Activated T-cell treated with anti-CD3 and anti-CD28 coated beads for 48 hours (primary cell): ENCODE measurements around the gene STXBP6.
"Not testable (repeated sequence)": the region's sequence is repeated elsewhere in the genome, so short reads cannot be mapped to it uniquely, and the experiment has no call there.

Experiments used
- DNase-seq: peaks from one replicate; pipeline ENCODE4 v3.0.0-alpha.2; 2020; ENCODE audit warnings: low read depth

Gene STXBP6

GRCh38 chr14:24984846-24985589 is 64.9 kb downstream of the STXBP6 start:
- no peak for DNase-seq

- no peak for DNase-seq
Observed at GRCh38 chr14:24982472-24983155, 67.3 kb downstream of the STXBP6 start.

GRCh38 chr14:24979725-24980239 is 70.2 kb downstream of the STXBP6 start:
- DNase-seq = no peak

- no peak for DNase-seq
Observed at GRCh38 chr14:24978862-24979724, 70.9 kb downstream of the STXBP6 start.

- DNase-seq = no peak
Observed at GRCh38 chr14:24976602-24977001, 73.3 kb downstream of the STXBP6 start.

- no peak for DNase-seq
Observed at GRCh38 chr14:24975393-24975792, 74.6 kb downstream of the STXBP6 start.

GRCh38 chr14:24974591-24975374 is 75.2 kb downstream of the STXBP6 start:
- DNase-seq = no peak

- no peak for DNase-seq
Observed at GRCh38 chr14:24972844-24973243, 77.1 kb downstream of the STXBP6 start.

- no peak for DNase-seq
Observed at GRCh38 chr14:24971255-24971654, 78.7 kb downstream of the STXBP6 start.

GRCh38 chr14:24966579-24966964 is 83.4 kb downstream of the STXBP6 start:
- no peak for DNase-seq

- DNase-seq = no peak
Observed at GRCh38 chr14:24965934-24966578, 83.9 kb downstream of the STXBP6 start.

GRCh38 chr14:24965578-24965933 is 84.4 kb downstream of the STXBP6 start:
- no peak for DNase-seq

- no peak for DNase-seq
Observed at GRCh38 chr14:24964591-24964990, 85.4 kb downstream of the STXBP6 start.

- DNase-seq = no peak
Observed at GRCh38 chr14:24964048-24964447, 85.9 kb downstream of the STXBP6 start.

GRCh38 chr14:24962118-24962517 is 87.8 kb downstream of the STXBP6 start:
- DNase-seq = not testable (repeated sequence)

GRCh38 chr14:24960816-24961215 is 89.1 kb downstream of the STXBP6 start:
- DNase-seq = no peak

- no peak for DNase-seq
Observed at GRCh38 chr14:24959791-24960331, 90.1 kb downstream of the STXBP6 start.

- no peak for DNase-seq
Observed at GRCh38 chr14:24958271-24958670, 91.7 kb downstream of the STXBP6 start.

- no peak for DNase-seq
Observed at GRCh38 chr14:24957814-24958213, 92.1 kb downstream of the STXBP6 start.

GRCh38 chr14:24956104-24956503 is 93.8 kb downstream of the STXBP6 start:
- DNase-seq = no peak

GRCh38 chr14:24954700-24955037 is 95.3 kb downstream of the STXBP6 start:
- DNase-seq = no peak
